Stimulated activated CD4-positive, alpha-beta T cell treated with anti-CD3 and anti-CD28 coated beads, Interleukin-2, amount 100 ng/mL, for 24 hours (primary cell): ENCODE results near the gene RIMBP3B.
"Not testable (repeated sequence)": the region's sequence is repeated elsewhere in the genome, so short reads cannot be mapped to it uniquely, and the experiment has no call there.

ENCODE experiments used
- DNase-seq, 2 donors: peaks; one replicate each; pipeline ENCODE4 v3.0.0-alpha.2; 2020

Gene RIMBP3B, protein sequence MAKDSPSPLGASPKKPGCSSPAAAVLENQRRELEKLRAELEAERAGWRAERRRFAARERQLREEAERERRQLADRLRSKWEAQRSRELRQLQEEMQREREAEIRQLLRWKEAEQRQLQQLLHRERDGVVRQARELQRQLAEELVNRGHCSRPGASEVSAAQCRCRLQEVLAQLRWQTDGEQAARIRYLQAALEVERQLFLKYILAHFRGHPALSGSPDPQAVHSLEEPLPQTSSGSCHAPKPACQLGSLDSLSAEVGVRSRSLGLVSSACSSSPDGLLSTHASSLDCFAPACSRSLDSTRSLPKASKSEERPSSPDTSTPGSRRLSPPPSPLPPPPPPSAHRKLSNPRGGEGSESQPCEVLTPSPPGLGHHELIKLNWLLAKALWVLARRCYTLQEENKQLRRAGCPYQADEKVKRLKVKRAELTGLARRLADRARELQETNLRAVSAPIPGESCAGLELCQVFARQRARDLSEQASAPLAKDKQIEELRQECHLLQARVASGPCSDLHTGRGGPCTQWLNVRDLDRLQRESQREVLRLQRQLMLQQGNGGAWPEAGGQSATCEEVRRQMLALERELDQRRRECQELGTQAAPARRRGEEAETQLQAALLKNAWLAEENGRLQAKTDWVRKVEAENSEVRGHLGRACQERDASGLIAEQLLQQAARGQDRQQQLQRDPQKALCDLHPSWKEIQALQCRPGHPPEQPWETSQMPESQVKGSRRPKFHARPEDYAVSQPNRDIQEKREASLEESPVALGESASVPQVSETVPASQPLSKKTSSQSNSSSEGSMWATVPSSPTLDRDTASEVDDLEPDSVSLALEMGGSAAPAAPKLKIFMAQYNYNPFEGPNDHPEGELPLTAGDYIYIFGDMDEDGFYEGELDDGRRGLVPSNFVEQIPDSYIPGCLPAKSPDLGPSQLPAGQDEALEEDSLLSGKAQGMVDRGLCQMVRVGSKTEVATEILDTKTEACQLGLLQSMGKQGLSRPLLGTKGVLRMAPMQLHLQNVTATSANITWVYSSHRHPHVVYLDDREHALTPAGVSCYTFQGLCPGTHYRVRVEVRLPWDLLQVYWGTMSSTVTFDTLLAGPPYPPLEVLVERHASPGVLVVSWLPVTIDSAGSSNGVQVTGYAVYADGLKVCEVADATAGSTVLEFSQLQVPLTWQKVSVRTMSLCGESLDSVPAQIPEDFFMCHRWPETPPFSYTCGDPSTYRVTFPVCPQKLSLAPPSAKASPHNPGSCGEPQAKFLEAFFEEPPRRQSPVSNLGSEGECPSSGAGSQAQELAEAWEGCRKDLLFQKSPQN (N-terminal part only)

GRCh38 chr22:21383701-21384467 is at the start of gene RIMBP3B:
TSS of gene RIMBP3B (plus strand) at chr22:21383751. CDS start at chr22:21383859, 108 bp downstream.
- not testable (repeated sequence) for DNase-seq

- DNase-seq = not testable (repeated sequence)
Measured at GRCh38 chr22:21357527-21357926, 26.0 kb upstream of the RIMBP3B start.

DNA sequence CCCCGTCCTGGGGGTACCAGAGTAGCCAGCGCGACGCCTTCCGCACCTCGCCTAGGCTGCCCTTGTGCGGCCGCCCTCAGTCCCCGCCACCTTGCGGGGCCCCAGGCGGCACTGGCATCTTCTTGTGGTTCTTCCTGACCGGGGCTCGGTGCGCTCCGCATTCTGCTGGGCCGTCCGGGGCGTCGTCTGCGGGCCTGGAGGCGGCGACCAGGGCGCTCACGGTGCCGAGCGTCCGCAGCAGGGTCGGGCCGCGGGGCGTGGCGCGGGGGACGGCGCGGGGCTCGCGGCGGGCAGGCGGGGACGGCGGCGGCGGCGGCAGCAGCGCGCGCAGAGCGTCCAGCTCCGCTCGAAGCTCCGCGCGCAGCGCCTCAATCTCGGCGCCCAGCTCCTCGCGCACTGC is 23.0 kb upstream of the RIMBP3B start:
- DNase-seq = not testable (repeated sequence)

- DNase-seq = not testable (repeated sequence)
Measured at GRCh38 chr22:21362473-21362872, 21.1 kb upstream of the RIMBP3B start.

DNA sequence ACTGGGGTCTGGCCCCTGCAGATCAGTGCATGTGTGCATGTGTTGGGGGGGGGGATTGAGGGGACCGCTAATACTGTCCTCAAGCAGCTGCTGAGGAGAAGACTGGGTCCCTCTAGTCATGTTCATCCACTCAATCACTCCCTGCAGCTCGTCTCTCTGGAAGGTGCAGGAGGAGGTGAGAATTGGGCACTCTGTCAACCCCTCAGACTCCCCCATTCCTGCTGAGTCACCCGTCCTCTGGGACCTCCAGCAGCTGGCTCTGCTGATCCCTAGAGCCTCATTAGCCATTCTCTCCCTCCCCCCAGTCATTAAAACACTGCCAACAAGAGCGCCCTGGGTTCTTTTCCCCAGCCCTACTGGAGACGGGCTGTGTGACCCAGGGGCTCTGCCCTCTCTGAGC is 20.5 kb upstream of the RIMBP3B start:
- DNase-seq = not testable (repeated sequence)

DNA sequence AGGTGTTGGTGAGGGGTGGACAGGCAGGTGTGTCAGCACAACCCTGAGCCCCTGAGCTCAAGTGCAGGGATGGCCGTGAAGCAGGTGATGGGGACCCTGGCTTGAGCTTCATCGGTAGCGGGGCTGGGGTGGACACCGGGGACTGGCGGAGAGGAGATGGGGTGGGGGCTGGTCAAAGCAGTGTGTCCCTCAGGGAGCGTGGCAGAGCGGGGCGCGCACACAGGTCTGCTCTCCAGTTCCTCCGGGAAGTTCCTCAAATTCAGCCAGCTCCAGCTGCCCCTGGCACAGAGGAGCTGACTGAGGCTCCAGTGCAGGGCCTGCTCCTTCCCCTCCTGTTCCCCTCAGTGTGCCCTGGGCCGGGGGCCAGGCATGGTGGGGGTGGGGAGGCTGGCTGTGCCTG is 19.7 kb upstream of the RIMBP3B start:
- DNase-seq = not testable (repeated sequence)

DNA sequence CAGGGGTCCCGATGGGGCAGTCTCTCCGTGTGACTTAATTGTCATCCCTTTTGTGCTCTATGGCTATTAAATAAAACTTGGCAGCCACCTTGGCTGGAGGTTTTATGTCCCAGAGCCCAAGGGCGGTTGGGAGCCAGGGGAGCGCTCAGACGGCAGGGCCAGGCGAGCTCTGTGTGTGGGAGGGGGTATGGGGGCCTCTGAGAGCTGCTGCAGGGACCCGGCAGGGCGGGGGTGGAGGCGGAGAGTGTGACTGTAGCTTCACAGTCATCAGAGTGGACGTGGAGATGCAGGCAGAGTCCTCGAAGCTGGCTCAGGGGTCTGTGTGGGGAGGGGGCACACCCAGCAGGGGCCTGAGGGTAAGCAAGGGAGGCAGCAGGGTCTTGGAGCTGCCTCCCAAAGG is 19.2 kb upstream of the RIMBP3B start:
- DNase-seq = not testable (repeated sequence)

GRCh38 chr22:21365337-21365736 is 18.2 kb upstream of the RIMBP3B start:
- DNase-seq = not testable (repeated sequence)

- not testable (repeated sequence) for DNase-seq
Measured at GRCh38 chr22:21368603-21369310, 14.8 kb upstream of the RIMBP3B start.

GRCh38 chr22:21375880-21376279 is 7.7 kb upstream of the RIMBP3B start:
- DNase-seq = not testable (repeated sequence)

DNA sequence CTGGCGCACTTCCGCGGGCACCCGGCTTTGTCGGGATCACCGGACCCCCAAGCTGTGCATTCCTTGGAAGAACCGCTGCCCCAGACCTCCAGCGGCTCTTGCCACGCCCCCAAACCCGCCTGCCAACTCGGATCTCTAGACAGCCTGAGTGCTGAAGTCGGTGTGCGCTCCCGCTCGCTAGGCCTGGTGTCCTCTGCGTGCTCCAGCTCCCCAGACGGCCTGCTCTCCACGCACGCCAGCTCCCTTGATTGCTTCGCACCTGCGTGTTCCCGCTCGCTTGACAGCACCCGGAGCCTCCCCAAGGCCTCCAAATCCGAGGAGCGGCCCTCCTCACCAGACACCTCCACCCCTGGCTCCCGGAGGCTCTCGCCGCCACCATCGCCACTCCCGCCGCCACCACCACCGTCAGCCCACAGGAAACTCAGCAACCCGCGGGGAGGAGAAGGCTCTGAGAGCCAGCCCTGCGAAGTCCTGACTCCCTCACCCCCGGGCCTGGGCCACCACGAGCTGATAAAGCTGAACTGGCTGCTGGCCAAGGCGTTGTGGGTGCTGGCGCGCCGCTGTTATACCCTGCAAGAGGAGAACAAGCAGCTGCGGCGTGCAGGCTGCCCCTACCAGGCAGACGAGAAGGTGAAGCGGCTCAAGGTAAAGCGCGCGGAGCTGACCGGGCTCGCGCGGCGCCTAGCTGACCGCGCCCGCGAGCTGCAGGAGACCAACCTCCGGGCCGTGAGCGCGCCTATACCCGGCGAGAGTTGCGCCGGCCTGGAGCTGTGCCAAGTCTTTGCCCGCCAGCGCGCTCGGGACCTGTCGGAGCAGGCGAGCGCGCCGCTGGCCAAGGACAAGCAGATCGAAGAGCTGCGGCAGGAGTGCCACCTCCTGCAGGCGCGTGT is 1.2 kb downstream of the RIMBP3B start:
- DNase-seq = not testable (repeated sequence)

GRCh38 chr22:21389480-21389879 is 5.9 kb downstream of the RIMBP3B start:
- DNase-seq = not testable (repeated sequence)

- not testable (repeated sequence) for DNase-seq
Measured at GRCh38 chr22:21390013-21390412, 6.5 kb downstream of the RIMBP3B start.

DNA sequence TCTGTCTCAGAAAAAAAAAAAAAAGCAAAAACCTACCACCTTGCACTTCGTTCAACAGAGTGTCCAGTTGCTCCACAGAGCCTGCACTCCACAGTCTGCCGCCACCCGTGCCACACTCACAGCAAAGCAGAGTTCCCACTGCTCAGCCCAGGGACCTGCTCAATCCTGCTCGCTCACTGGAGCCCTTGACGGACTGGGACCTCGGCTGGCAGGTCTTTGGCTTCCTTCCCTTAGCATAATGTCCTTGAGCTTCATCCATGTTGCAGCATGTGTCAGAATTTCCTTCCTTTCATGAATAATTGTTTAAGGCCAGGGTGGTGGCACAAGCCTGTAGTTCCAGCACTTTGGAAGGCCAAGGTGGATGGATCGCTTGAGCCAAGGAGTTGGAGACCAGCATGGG is 11.1 kb downstream of the RIMBP3B start:
- not testable (repeated sequence) for DNase-seq

- not testable (repeated sequence) for DNase-seq
Measured at GRCh38 chr22:21401197-21401969, 17.8 kb downstream of the RIMBP3B start.

DNA sequence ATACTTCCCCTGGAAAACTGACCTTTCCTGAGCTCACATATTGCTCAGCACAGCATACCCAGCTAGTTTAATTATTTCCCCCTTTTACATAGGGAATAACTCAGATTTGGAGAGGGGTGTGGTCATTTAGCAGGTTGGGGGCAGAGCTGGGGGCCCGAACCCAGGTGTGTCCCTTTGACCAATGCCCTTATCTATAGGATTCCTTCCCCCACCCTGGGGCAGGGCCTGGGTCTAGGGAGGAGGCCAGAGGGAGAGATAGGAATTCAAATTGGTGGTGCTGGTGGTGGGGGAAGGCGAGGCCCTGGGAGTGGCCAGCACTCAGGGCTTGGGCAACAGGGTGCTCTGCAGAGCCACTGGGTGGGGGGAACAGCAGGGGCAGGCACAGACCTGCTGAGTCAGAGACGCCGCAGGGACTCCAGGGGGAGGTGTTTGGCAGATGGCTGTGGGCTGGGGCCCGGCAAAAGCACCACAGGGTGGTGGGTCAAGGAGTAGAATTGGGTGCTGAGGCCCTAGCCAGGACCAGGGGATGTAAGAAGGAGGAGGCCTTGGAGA is 19.3 kb downstream of the RIMBP3B start:
- DNase-seq = not testable (repeated sequence)

- DNase-seq = not testable (repeated sequence)
Measured at GRCh38 chr22:21407139-21407538, 23.6 kb downstream of the RIMBP3B start.

DNA sequence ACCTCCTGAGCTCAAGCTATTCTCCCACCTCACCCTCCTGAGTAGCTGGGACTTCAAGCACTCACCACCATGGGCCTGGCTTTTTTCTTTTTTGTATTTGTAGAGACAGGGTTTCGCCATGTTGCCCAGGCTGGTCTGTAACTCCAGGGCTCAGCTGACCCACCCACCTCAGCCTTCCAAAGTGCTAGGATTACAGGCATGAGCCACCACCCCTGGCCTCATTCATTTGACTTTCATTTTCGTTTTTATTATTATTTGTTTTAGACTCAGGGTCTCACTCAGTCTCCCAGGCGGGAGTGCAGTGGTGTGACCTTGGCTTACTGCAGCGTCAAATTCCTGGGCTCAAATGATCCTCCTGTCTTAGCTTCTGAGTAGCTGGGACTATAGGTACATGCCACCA is 24.2 kb downstream of the RIMBP3B start:
- DNase-seq = not testable (repeated sequence)

DNA sequence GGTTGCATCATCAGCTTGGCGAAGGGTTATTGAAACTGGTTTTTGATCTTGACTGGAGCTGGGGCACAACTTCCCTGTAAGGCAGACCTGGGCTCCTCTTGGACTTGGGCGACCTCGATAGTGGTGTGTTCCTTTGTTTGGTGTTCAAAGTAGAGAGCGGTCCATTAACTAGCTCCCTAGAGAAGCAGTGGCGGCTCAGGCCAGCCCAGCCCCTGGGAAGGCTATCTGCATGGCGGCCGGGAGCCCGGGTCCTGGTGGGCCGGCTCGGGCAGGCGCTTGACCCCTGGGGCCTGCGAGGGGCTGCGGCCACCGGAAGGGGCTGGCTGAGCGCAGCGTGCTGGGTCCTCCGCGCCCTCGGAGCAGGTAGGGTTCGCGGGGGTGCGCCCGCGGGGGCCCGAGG is 32.8 kb downstream of the RIMBP3B start:
- DNase-seq = not testable (repeated sequence)
